K562 (cell line): ENCODE measurements around the gene MIDN. TPM values are rescaled to one million over a fixed set of nuclear protein-coding genes. Genes with fewer than 3 reads are reported as not detected.

Experiments used
- ARID2 ChIP-seq: fragments of 450-650 bp; IDR thresholded peaks from 2 replicates; pipeline ENCODE4 v1.6.1; 2017; ENCODE audit warnings: antibody characterized with exemption, mild to moderate bottlenecking
- E2F5 ChIP-seq: sonication (generic); formaldehyde crosslinking; IDR thresholded peaks from 2 replicates; pipeline ENCODE4 v1.8.0; 2022; ENCODE audit warnings: mild to moderate bottlenecking, missing genetic modification reagents
- ERF ChIP-seq: fragments of 450-650 bp; formaldehyde crosslinking; IDR thresholded peaks from 2 replicates; pipeline ENCODE4 v1.4.0; 2020; ENCODE audit warnings: mild to moderate bottlenecking, mixed read lengths
- HNRNPH1 ChIP-seq: fragments of 200-400 bp; formaldehyde crosslinking; optimal IDR thresholded peaks from 2 replicates; pipeline ENCODE3; 2017; ENCODE audit warnings: low read depth, mild to moderate bottlenecking, low read length, moderate library complexity
- MAX ChIP-seq: sonication (generic); formaldehyde crosslinking; IDR thresholded peaks from 2 replicates; pipeline ENCODE4 v1.9.0; 2022; ENCODE audit warnings: mild to moderate bottlenecking, missing genetic modification reagents
- MAZ ChIP-seq, 2 experiments: fragments of 450-650 bp in 1 of 2; sonication (generic) in 1 of 2; formaldehyde crosslinking; IDR thresholded peaks in 1 of 2; conservative IDR thresholded peaks in 1 of 2; 2 replicates each; pipeline versions ENCODE4 v1.4.0 to v1.5.0; 2020; ENCODE audit warnings: mild to moderate bottlenecking in 1 of 2, missing genetic modification reagents in 1 of 2
- MCM5 ChIP-seq: fragments of 450-650 bp; IDR thresholded peaks from 2 replicates; pipeline ENCODE4 v1.6.1; 2016; ENCODE audit warnings: low read depth
- NFE2 ChIP-seq: IDR thresholded peaks from 2 replicates; pipeline ENCODE4 v1.6.1; 2014; ENCODE audit warnings: antibody characterized with exemption, low read depth
- TAF7 ChIP-seq: fragments of 450-650 bp; IDR thresholded peaks from 2 replicates; pipeline ENCODE4 v1.6.1; 2016; ENCODE audit warnings: missing genetic modification characterization, missing compliant biosample characterization
- USF2 ChIP-seq: sonication (generic); formaldehyde crosslinking; IDR thresholded peaks from 2 replicates; pipeline ENCODE4 v1.5.0; 2020; ENCODE audit warnings: missing genetic modification reagents
- YY1 ChIP-seq, 3 experiments: IDR thresholded peaks; 2 replicates each; pipeline ENCODE4 v1.6.1; 2011; ENCODE audit warnings: low read length in 2 of 3, mild to moderate bottlenecking in 2 of 3, moderate library complexity in 2 of 3, borderline replicate concordance in 1 of 3, control low read depth in 1 of 3, low read depth in 1 of 3; ENCODE audit not compliant: insufficient read depth in 3 of 3, insufficient replicate concordance in 2 of 3, control insufficient read depth in 1 of 3, insufficient read length in 1 of 3; ENCODE audit errors: extremely low read depth in 1 of 3
- ZNF165 ChIP-seq: fragments of 250-450 bp; sonication (Bioruptor Pico); IDR thresholded peaks from 2 replicates; pipeline ENCODE4 v1.4.0; 2020; ENCODE audit warnings: borderline replicate concordance
- ZNF274 ChIP-seq: IDR thresholded peaks from 2 replicates; pipeline ENCODE4 v1.6.1; 2011; ENCODE audit warnings: low read depth, mild to moderate bottlenecking, low read length, moderate library complexity, borderline replicate concordance
- ZNF3 ChIP-seq: fragments of 250-450 bp; sonication (Bioruptor Pico); IDR thresholded peaks from 2 replicates; pipeline ENCODE4 v1.5.0; 2021; ENCODE audit warnings: mild to moderate bottlenecking, moderate library complexity
- ZNF445 ChIP-seq: fragments of 250-450 bp; sonication (Bioruptor Pico); IDR thresholded peaks from 2 replicates; pipeline ENCODE4 v1.4.0; 2020; ENCODE audit warnings: low read depth, mild to moderate bottlenecking, moderate library complexity
- ZNF609 ChIP-seq: sonication (generic); formaldehyde crosslinking; IDR thresholded peaks from 2 replicates; pipeline ENCODE4 v1.8.1; 2023; ENCODE audit warnings: missing genetic modification reagents, mild to moderate bottlenecking, borderline replicate concordance
- polyA plus RNA-seq, 8 experiments: library from polyadenylated mRNA; depleted of rRNA in 4 of 8; stranded (reverse) in 5 of 8; unstranded in 3 of 8; fragments of >200 nt; fragmentation: Nextera tagmentation in 2 of 8; fragmentation: Illumina TruSeq in 1 of 8; extraction: Ambion mirVana in 2 of 8; extraction: Trizol in 1 of 8; gene quantifications; 2 replicates each; pipeline versions ENCODE4 v1.2.1 to v1.2.3, GENCODE V29; 2011 to 2014; ENCODE audit warnings: inconsistent platforms in 1 of 8, missing spikeins in 1 of 8
- total RNA-seq, 7 experiments: library from RNA; depleted of rRNA in 6 of 7; stranded (reverse); fragments of >200 nt in 6 of 7; fragmentation: Illumina TruSeq in 2 of 7; extraction: Trizol in 2 of 7; gene quantifications; 2 replicates each; pipeline versions ENCODE4 v1.2.1 to v1.2.3, GENCODE V29; 2011 to 2021; ENCODE audit warnings: low replicate concordance in 1 of 7
- TF ChIP-seq, protein P1 (sequence below): fragments of 250-450 bp; sonication (Bioruptor Pico); IDR thresholded peaks from 2 replicates; pipeline ENCODE4 v1.5.0; 2021; ENCODE audit warnings: mild to moderate bottlenecking, borderline replicate concordance

The MIDN gene
- total and polyA plus RNA-seq, 9 of the 15 experiments (the other 6 are each of a cell fraction or from before 2014, with no cell fraction given): 0.17 to 120 (median 10.1) TPM

GRCh38 chr19:1274081-1274851, 25.9 kb downstream of the MIDN start (continued):
- TF ChIP-seq MCM5 (no peak), ZNF165 (CRISPR knock-in tag) (no peak), TAF7 (no peak), USF2 (peak; percentile 15; the same call in 1 of the 2 replicates), MAZ (CRISPR knock-in tag; conservative IDR thresholded peaks at IDR 0.05 in 1 of 2, IDR thresholded peaks at IDR 0.05 in 1 of 2) (peak in 1 of 2 experiments; percentile 13; a peak in 1 of 4 replicates), ERF (CRISPR knock-in tag) (no peak; the same call in none of the 2 replicates), ZNF274 (no peak), ARID2 (no peak), NFE2 (no peak), YY1 (IDR thresholded peaks at IDR 0.05; ENCODE audit: borderline replicate concordance in 1 of 3, control insufficient read depth in 1 of 3, extremely low read depth in 1 of 3, insufficient read depth in 3 of 3, insufficient read length in 1 of 3, insufficient replicate concordance in 2 of 3, low read depth in 1 of 3, low read length in 2 of 3) (peak in 1 of 3 experiments; percentile 45), HNRNPH1 (no peak), ZNF609 (CRISPR knock-in tag) (peak; percentile 9; the same call in 1 of the 2 replicates), E2F5 (no peak), ZNF3 (no peak), ZNF445 (CRISPR knock-in tag) (0 out of 2 replicates have a peak, but pooled peaks have one; percentile 22), MAX (CRISPR knock-in tag) (peak; percentile 49)
- TF ChIP-seq, protein P1, sequence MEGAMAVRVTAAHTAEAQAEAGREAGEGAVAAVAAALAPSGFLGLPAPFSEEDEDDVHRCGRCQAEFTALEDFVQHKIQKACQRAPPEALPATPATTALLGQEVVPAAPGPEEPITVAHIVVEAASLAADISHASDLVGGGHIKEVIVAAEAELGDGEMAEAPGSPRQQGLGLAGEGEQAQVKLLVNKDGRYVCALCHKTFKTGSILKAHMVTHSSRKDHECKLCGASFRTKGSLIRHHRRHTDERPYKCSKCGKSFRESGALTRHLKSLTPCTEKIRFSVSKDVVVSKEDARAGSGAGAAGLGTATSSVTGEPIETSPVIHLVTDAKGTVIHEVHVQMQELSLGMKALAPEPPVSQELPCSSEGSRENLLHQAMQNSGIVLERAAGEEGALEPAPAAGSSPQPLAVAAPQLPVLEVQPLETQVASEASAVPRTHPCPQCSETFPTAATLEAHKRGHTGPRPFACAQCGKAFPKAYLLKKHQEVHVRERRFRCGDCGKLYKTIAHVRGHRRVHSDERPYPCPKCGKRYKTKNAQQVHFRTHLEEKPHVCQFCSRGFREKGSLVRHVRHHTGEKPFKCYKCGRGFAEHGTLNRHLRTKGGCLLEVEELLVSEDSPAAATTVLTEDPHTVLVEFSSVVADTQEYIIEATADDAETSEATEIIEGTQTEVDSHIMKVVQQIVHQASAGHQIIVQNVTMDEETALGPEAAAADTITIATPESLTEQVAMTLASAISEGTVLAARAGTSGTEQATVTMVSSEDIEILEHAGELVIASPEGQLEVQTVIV (CRISPR knock-in tag): no peak
